HUDEP-2 (cell line): ENCODE measurements around the gene FMNL1.
A peak's percentile ranks its signal among the peaks of the same experiment; 100 is the strongest.

ENCODE experiments used
- DNase-seq, 76 experiments: peaks; one replicate each; lab custom pipeline; 2025; ENCODE audit not compliant: unreplicated experiment in 76 of 76; lab: John Stamatoyannopoulos, UW

Gene FMNL1

DNA sequence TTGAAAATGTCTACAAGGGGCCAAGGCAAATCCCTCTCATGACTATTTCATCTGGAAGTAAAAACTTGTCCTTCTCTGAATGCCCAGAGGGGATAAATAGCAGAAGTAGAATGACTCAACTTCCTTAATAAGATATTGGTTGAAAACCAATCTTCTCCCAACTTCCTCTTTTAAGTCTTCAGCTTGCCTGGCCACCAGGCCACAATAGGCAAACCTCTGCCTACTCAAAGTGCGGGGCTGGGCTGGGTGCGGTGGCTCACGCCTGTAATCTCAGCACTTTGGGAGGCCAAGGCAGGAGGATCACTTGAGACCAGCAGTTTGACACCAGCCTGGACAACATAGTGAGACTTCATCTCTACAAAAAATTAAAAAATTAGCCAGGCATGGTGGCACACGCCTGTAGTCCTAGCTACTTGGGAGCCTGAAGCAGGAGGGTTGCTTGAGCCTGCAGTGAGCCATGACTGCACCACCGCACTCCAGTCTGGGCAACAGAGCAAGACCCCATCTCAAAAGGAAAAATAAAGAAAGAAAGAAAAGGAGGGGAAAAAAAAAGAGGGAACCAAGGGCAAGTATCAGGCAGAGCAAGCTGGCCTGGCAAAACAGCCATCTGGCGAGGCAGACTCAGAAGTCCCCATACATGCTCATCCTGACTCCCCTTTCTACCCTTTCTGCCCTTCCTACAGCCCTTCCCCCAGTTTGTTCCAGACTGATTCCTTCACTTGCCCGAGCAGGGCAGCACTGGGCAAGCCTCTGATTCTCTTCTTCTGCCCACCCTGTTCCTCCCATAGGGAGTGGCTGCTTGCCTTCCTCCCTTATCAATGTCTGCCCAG lies 74.5 kb downstream of the FMNL1 start:
- DNase-seq: peak in 15 of 76 experiments; percentile 5 to 43 (median 18)

GRCh38 chr17:45296833-45297124 lies 75.1 kb downstream of the FMNL1 start:
- DNase-seq: peak in 4 of 76 experiments; percentile 1 to 42 (median 10)
